Panc1 (cell line): Measurements from ENCODE around the gene TTF2. TPM values are rescaled to one million over a fixed set of nuclear protein-coding genes. Genes with fewer than 3 reads are reported as not detected.
A peak's percentile ranks its signal among the peaks of the same experiment; 100 is the strongest.

Experiments used
- ATAC-seq: fragments of 200-7000 bp; cut with Tn5 transposase; 2 replicates; pipeline ENCODE4 v1.9.1; 2020; ENCODE audit warnings: mild to moderate bottlenecking, moderate library complexity
- BruUV-seq: library from RNA; stranded (reverse); fragments of 400-500 nt; replicated peaks from 2 replicates; lab custom pipeline; 2021; lab: Mats Ljungman, UMichigan
- CTCF ChIA-PET: fragments of 300-600 bp; sonication (Branson Sonifier 250); formaldehyde crosslinking; loops from one replicate; lab custom pipeline; 2022; ENCODE audit warnings: antibody characterized with exemption; lab: Charles Lee
- POLR2A ChIA-PET: fragments of 300-600 bp; sonication (Branson Sonifier 250); formaldehyde crosslinking; loops from one replicate; lab custom pipeline; 2022; ENCODE audit warnings: antibody characterized with exemption; lab: Charles Lee
- DNase-seq: peaks from one replicate; pipeline ENCODE4 v3.0.0-alpha.2; 2010; ENCODE audit warnings: low read depth, low spot score
- H3K27ac ChIP-seq: 2 replicates; pipeline ENCODE4 v1.5.1; 2011; ENCODE audit warnings: mild to moderate bottlenecking, low read length, inconsistent platforms
- H3K27me3 ChIP-seq: fragments of 200-500 bp; sonication (Bioruptor generic); 2 replicates; pipeline ENCODE4 v1.6.0; 2014; ENCODE audit warnings: low read length, inconsistent platforms; ENCODE audit not compliant: control insufficient read depth, insufficient read depth
- H3K36me3 ChIP-seq: fragments of 200-500 bp; sonication (Bioruptor generic); 2 replicates; pipeline ENCODE4 v1.5.1; 2014; ENCODE audit warnings: inconsistent platforms, mild to moderate bottlenecking, low read length, moderate library complexity; ENCODE audit not compliant: control insufficient read depth, insufficient read depth
- H3K4me1 ChIP-seq: 2 replicates; pipeline ENCODE4 v1.5.1; 2011; ENCODE audit warnings: inconsistent platforms, mild to moderate bottlenecking, low read length, moderate library complexity; ENCODE audit not compliant: control insufficient read depth, insufficient read depth
- H3K4me3 ChIP-seq, 2 experiments: 2 replicates each; pipeline ENCODE4 v1.5.1; 2011 to 2012; ENCODE audit warnings: low read depth in 2 of 2, low read length in 2 of 2, mild to moderate bottlenecking in 2 of 2, inconsistent platforms in 1 of 2, moderate library complexity in 1 of 2
- H3K9me3 ChIP-seq: fragments of 200-500 bp; sonication (Bioruptor generic); 2 replicates; pipeline ENCODE4 v1.5.1; 2014; ENCODE audit warnings: low read depth, mild to moderate bottlenecking, inconsistent platforms, low read length, moderate library complexity; ENCODE audit not compliant: control insufficient read depth, insufficient read depth
- CTCF ChIP-seq: fragments of 450-650 bp; IDR thresholded peaks from 2 replicates; pipeline ENCODE4 v1.5.1; 2017; ENCODE audit warnings: mild to moderate bottlenecking
- POLR2AphosphoS5 ChIP-seq: IDR thresholded peaks from 2 replicates; pipeline ENCODE4 v1.6.1; 2012; ENCODE audit warnings: mild to moderate bottlenecking, low read depth, low read length, moderate library complexity
- REST ChIP-seq, 2 experiments: IDR thresholded peaks; 2 replicates each; pipeline ENCODE4 v1.6.1; 2011 to 2012; ENCODE audit warnings: low read depth in 2 of 2, control low read depth in 1 of 2, low read length in 1 of 2, mild to moderate bottlenecking in 1 of 2, moderate library complexity in 1 of 2; ENCODE audit not compliant: insufficient read depth in 1 of 2
- SIN3A ChIP-seq: IDR thresholded peaks from 2 replicates; pipeline ENCODE4 v1.6.1; 2012; ENCODE audit warnings: low read depth, mild to moderate bottlenecking, low read length, moderate library complexity, borderline replicate concordance; ENCODE audit not compliant: insufficient read depth
- TCF7L2 ChIP-seq: IDR thresholded peaks from 2 replicates; pipeline ENCODE4 v1.6.1; 2011; ENCODE audit warnings: mild to moderate bottlenecking, low read depth, low read length, inconsistent platforms
- in situ Hi-C: cut with HindIII; loops from 2 replicates; pipeline ENCODE4 v1.10.0; 2016; ENCODE audit warnings: low sequenced_read_pairs, low pct_unique_long_range_greater_than_20kb
- intact Hi-C: fragments of 100-400 bp; cut with micrococcal nuclease; formaldehyde crosslinking; loops from one replicate; pipeline ENCODE4 v1.10.0; 2022; ENCODE audit not compliant: unreplicated experiment
- total RNA-seq: library from RNA; stranded (reverse); gene quantifications from one replicate; pipeline ENCODE4 v1.2.1, GENCODE V29; 2021; ENCODE audit not compliant: unreplicated experiment

TTF2 gene
- total RNA-seq, 1 experiment from 2014 or later = 32.7 TPM

GRCh38 chr1:117049857-117050256 lies 10.3 kb upstream of the TTF2 start:
- in situ Hi-C loops (no loop called here), intact Hi-C loops (loop anchor here (5.0 kb wide), 1 partner anchor 193 kb away; no protein-coding TSS in a partner anchor)
- Histone ChIP-seq H3K9me3 (no peaks in the 10 kb centered on the region), H3K27ac (no peak overlapping the region), H3K4me1 (no peaks in the 10 kb centered on the region), H3K4me3 (no peak overlapping the region), H3K27me3 (no peaks in the 10 kb centered on the region), H3K36me3 (no peaks in the 10 kb centered on the region)
- DNase-seq (no peak), ATAC-seq (no peak)
- TF ChIP-seq CTCF = no peak
- TF ChIP-seq REST (IDR thresholded peaks at IDR 0.05; ENCODE audit: insufficient read depth in 1 of 2, low read depth in 2 of 2, low read length in 1 of 2) = no peak
- no peak for TF ChIP-seq SIN3A
- no peak for TF ChIP-seq TCF7L2
- TF ChIP-seq POLR2AphosphoS5 = no peak
- no TSS peak for BruUV-seq
- ChIA-PET POLR2A (no interaction called here), CTCF (no interaction called here)

GRCh38 chr1:117051224-117052064 lies 8.7 kb upstream of the TTF2 start:
- Histone ChIP-seq H3K4me1 (no peaks in the 10 kb centered on the region), H3K36me3 (no peaks in the 10 kb centered on the region), H3K27ac (peak overlapping the region; percentile 63), H3K27me3 (no peaks in the 10 kb centered on the region), H3K9me3 (no peaks in the 10 kb centered on the region), H3K4me3 (peak overlapping the region; percentile 1 to 7; a peak in 2 of 4 replicates)
- TF ChIP-seq SIN3A = no peak
- TF ChIP-seq CTCF = no peak
- no peak for TF ChIP-seq POLR2AphosphoS5
- TF ChIP-seq TCF7L2 = no peak
- no peak for TF ChIP-seq REST (IDR thresholded peaks at IDR 0.05; ENCODE audit: insufficient read depth in 1 of 2, low read depth in 2 of 2, low read length in 1 of 2)
- DNase-seq (no peak), ATAC-seq (peak; percentile 78)
- ChIA-PET CTCF (no interaction called here), POLR2A (no interaction called here)
- in situ Hi-C loops (no loop called here), intact Hi-C loops (loop anchor here (5.0 kb wide), 1 partner anchor 194 kb away; no protein-coding TSS in a partner anchor)
- BruUV-seq = no TSS peak
